NB4 (cell line): Measurements from ENCODE around the gene AGPAT2.

Experiments used
- DNase-seq: peaks from one replicate; pipeline ENCODE4 v3.0.0; 2010; ENCODE audit warnings: low read depth
- H3K4me3 ChIP-seq: one replicate; pipeline ENCODE4 v1.5.1; 2011; ENCODE audit warnings: mild to moderate bottlenecking, low read depth, low read length, moderate library complexity
- CTCF ChIP-seq: IDR thresholded peaks from one replicate; pipeline ENCODE4 v1.5.1; 2012; ENCODE audit warnings: low read depth, low read length
- MAX ChIP-seq: IDR thresholded peaks from 2 replicates; pipeline ENCODE4 v1.6.1; 2011; ENCODE audit warnings: low read depth, low read length
- MYC ChIP-seq: IDR thresholded peaks from 2 replicates; pipeline ENCODE4 v1.6.1; 2011; ENCODE audit warnings: low read depth, low read length
- POLR2A ChIP-seq: IDR thresholded peaks from 2 replicates; pipeline ENCODE4 v1.6.1; 2011; ENCODE audit warnings: mild to moderate bottlenecking; ENCODE audit not compliant: insufficient read length; ENCODE audit errors: extremely low read depth

Gene AGPAT2

GRCh38 chr9:136722969-136723356 is 35.7 kb upstream of the AGPAT2 start:
- H3K4me3 ChIP-seq: no peak overlapping the region
- peak; percentile 52 for DNase-seq
- TF ChIP-seq MAX (no peak), POLR2A (no peak), CTCF (no peak), MYC (no peak)

- no peak overlapping the region for H3K4me3 ChIP-seq
- no peak for TF ChIP-seq MYC
- TF ChIP-seq CTCF: no peak
- no peak for TF ChIP-seq MAX
- TF ChIP-seq POLR2A: no peak
- DNase-seq: no peak
Observed at GRCh38 chr9:136722093-136722968, 35.1 kb upstream of the AGPAT2 start.

DNA sequence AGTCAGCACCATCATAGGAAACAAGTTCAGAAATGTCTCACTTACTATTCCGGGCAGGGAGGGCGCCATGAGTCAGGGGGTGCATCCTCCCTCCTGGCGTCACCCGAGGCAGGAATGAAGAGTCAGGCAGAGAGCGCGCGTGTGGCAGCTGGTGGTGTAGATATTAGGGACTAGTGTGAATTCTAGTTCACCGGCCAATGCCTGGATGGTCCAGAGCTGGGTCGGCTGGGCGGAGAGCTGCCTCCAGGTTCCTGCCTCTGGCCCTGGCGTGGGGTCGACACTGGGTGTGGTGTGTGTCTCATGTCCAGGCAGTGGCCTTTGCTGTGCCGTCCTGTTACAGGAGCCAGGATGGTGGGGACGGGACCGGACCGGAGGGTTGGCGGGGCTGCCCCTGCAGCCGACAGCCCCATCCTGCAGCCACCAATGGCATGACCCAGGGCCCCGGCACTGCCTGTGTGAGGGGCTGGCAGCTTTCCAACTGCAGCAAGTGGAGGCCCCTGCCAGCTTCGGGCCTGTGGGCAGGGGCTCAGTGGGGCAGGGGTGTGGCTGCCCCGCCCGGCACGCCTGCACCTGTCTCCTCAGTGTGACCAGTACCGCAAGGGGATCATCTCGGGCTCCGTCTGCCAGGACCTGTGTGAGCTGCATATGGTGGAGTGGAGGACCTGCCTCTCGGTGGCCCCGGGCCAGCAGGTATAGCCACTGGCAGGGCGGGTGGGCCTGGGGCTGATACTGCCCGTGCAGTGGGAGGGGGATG is 34.3 kb upstream of the AGPAT2 start:
- H3K4me3 ChIP-seq: no peak overlapping the region
- TF ChIP-seq MAX: no peak
- TF ChIP-seq POLR2A: no peak
- TF ChIP-seq CTCF: no peak
- peak; percentile 45 for DNase-seq

- H3K4me3 ChIP-seq: no peak overlapping the region
- DNase-seq: no peak
- TF ChIP-seq MAX: no peak
- TF ChIP-seq MYC: no peak
- TF ChIP-seq CTCF: no peak
- TF ChIP-seq POLR2A: no peak
Observed at GRCh38 chr9:136720898-136721338, 33.7 kb upstream of the AGPAT2 start.

DNA sequence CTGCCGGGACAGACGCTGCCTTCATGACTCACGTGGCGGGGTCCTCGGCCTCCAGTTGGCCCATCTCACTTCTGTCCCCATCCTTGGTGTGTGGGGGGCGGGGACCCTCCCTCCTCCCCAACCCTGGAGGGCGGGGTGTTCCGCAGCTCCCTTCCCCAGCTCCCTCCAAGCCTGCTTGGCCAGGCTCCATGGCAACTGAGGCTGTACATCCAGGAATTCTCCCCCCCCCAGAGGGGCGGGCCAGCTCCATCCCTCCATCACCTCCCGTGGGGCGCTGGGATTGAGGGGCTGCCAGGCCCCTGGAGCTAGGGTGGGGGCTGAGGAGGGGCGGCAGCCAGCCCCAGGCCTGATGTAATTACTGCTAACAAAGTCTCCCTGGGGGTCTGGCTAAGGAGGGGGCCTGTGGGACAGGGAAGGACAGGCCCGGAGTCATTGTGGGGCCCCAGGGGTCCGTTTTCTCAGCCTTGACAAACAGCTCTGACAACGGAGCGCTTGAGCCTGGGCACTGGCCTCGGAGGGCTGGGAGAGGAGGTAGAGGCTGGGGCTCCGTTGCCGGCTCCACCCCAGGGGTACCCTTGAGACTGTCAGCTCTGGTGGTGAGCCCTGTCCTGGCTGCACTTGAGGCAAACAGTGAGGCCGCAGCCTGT is 33.1 kb upstream of the AGPAT2 start:
- no peak overlapping the region for H3K4me3 ChIP-seq
- TF ChIP-seq MAX (no peak), POLR2A (no peak), CTCF (no peak), MYC (no peak)
- no peak for DNase-seq
